ENCODE measurements around the gene MALAT1. TPM values are rescaled to one million over a fixed set of nuclear protein-coding genes. Genes with fewer than 3 reads are reported as not detected.
A peak's percentile ranks its signal among the peaks of the same experiment; 100 is the strongest.

The MALAT1 gene
- total and polyA plus RNA-seq, 10 of the 15 experiments (the other 5 are each of a cell fraction or from before 2014, with no cell fraction given) = 448 to 8,160 (median 2,019) TPM

- TF ChIP-seq MEF2A (IDR thresholded peaks at IDR 0.05; ENCODE audit: insufficient read depth, low read depth, low read length) (no peak), CREM (IDR thresholded peaks at IDR 0.05; ENCODE audit: low read depth) (no peak), BMI1 (IDR thresholded peaks at IDR 0.05; ENCODE audit: borderline replicate concordance) (peak; percentile 35; the same call in 1 of the 2 replicates), SMC3 (IDR thresholded peaks at IDR 0.05; ENCODE audit: borderline replicate concordance, low read length) (peak; percentile 1; the same call in 1 of the 2 replicates), BHLHE40 (IDR thresholded peaks at IDR 0.05; ENCODE audit: borderline replicate concordance in 1 of 2, low read depth in 2 of 2, low read length in 1 of 2) (no peak), BRCA1 (IDR thresholded peaks at IDR 0.05; ENCODE audit: low read depth, low read length) (no peak), BACH1 (IDR thresholded peaks at IDR 0.05; ENCODE audit: borderline replicate concordance) (peak; percentile 89), ZBTB33 (IDR thresholded peaks at IDR 0.05) (no peak), NFYA (IDR thresholded peaks at IDR 0.05; ENCODE audit: borderline replicate concordance, low read depth, low read length) (no peak), PML (IDR thresholded peaks at IDR 0.05; ENCODE audit: low read length) (peak; percentile 27; the same call in 1 of the 2 replicates)
- TF ChIP-seq, protein P1, sequence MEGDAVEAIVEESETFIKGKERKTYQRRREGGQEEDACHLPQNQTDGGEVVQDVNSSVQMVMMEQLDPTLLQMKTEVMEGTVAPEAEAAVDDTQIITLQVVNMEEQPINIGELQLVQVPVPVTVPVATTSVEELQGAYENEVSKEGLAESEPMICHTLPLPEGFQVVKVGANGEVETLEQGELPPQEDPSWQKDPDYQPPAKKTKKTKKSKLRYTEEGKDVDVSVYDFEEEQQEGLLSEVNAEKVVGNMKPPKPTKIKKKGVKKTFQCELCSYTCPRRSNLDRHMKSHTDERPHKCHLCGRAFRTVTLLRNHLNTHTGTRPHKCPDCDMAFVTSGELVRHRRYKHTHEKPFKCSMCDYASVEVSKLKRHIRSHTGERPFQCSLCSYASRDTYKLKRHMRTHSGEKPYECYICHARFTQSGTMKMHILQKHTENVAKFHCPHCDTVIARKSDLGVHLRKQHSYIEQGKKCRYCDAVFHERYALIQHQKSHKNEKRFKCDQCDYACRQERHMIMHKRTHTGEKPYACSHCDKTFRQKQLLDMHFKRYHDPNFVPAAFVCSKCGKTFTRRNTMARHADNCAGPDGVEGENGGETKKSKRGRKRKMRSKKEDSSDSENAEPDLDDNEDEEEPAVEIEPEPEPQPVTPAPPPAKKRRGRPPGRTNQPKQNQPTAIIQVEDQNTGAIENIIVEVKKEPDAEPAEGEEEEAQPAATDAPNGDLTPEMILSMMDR (IDR thresholded peaks at IDR 0.05 in 2 of 3, conservative IDR thresholded peaks at IDR 0.05 in 1 of 3; ENCODE audit: control insufficient read depth in 2 of 3, extremely low read depth in 1 of 3, insufficient read depth in 1 of 3, low read depth in 3 of 3, low read length in 3 of 3) = no peak
- TF ChIP-seq, protein P2, sequence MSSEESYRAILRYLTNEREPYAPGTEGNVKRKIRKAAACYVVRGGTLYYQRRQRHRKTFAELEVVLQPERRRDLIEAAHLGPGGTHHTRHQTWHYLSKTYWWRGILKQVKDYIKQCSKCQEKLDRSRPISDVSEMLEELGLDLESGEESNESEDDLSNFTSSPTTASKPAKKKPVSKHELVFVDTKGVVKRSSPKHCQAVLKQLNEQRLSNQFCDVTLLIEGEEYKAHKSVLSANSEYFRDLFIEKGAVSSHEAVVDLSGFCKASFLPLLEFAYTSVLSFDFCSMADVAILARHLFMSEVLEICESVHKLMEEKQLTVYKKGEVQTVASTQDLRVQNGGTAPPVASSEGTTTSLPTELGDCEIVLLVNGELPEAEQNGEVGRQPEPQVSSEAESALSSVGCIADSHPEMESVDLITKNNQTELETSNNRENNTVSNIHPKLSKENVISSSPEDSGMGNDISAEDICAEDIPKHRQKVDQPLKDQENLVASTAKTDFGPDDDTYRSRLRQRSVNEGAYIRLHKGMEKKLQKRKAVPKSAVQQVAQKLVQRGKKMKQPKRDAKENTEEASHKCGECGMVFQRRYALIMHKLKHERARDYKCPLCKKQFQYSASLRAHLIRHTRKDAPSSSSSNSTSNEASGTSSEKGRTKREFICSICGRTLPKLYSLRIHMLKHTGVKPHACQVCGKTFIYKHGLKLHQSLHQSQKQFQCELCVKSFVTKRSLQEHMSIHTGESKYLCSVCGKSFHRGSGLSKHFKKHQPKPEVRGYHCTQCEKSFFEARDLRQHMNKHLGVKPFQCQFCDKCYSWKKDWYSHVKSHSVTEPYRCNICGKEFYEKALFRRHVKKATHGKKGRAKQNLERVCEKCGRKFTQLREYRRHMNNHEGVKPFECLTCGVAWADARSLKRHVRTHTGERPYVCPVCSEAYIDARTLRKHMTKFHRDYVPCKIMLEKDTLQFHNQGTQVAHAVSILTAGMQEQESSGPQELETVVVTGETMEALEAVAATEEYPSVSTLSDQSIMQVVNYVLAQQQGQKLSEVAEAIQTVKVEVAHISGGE (CRISPR knock-in tag; IDR thresholded peaks at IDR 0.05) = peak; percentile 63
- TF ChIP-seq, protein P3, sequence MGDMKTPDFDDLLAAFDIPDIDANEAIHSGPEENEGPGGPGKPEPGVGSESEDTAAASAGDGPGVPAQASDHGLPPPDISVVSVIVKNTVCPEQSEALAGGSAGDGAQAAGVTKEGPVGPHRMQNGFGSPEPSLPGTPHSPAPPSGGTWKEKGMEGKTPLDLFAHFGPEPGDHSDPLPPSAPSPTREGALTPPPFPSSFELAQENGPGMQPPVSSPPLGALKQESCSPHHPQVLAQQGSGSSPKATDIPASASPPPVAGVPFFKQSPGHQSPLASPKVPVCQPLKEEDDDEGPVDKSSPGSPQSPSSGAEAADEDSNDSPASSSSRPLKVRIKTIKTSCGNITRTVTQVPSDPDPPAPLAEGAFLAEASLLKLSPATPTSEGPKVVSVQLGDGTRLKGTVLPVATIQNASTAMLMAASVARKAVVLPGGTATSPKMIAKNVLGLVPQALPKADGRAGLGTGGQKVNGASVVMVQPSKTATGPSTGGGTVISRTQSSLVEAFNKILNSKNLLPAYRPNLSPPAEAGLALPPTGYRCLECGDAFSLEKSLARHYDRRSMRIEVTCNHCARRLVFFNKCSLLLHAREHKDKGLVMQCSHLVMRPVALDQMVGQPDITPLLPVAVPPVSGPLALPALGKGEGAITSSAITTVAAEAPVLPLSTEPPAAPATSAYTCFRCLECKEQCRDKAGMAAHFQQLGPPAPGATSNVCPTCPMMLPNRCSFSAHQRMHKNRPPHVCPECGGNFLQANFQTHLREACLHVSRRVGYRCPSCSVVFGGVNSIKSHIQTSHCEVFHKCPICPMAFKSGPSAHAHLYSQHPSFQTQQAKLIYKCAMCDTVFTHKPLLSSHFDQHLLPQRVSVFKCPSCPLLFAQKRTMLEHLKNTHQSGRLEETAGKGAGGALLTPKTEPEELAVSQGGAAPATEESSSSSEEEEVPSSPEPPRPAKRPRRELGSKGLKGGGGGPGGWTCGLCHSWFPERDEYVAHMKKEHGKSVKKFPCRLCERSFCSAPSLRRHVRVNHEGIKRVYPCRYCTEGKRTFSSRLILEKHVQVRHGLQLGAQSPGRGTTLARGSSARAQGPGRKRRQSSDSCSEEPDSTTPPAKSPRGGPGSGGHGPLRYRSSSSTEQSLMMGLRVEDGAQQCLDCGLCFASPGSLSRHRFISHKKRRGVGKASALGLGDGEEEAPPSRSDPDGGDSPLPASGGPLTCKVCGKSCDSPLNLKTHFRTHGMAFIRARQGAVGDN (IDR thresholded peaks at IDR 0.05) = no peak
These were observed 6.0 kb downstream of the MALAT1 start (continued) for GRCh38 chr11:65504674-65505465.

Measured in GM12878 (cell line).